Measurements from ENCODE around the gene ALDH9A1. TPM values are rescaled to one million over a fixed set of nuclear protein-coding genes. Genes with fewer than 3 reads are reported as not detected.

ALDH9A1 gene
- total and polyA plus RNA-seq, 4 donors = 32.8 to 76.3 (median 51.1) TPM

DNA sequence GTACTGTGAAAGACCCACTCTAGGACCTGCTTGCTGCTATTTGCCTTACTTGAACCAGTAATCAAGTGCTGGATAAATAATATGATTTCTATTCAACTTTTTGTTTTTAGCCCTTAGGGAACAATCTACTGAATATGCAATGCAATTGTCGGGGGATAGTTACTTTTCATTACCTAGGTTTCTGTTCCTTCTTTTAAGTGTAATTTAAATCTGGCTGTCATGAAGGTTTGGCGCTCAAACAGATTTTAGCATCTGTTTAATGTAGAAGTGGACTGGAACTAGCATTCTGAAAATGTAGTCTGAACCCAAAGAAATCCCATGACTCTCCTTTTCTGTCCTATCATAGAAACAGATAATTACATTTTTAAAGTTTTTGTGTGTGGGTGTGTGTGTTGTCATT lies 62.5 kb downstream of the ALDH9A1 start:
- ATAC-seq (ENCODE audit: insufficient read depth, low FRiP score) = no peak
- Histone ChIP-seq H3K27ac (ENCODE audit: low read depth in 1 of 2, low read length in 1 of 2) (no peak overlapping the region), H3K4me1 (ENCODE audit: control insufficient read depth in 5 of 5, insufficient read depth in 5 of 5, low read length in 5 of 5) (peaks cover 5 to 38% (median 28%) of the 10 kb centered on the region in 5 donors), H3K9me3 (ENCODE audit: control insufficient read depth in 4 of 4, insufficient read depth in 3 of 4, low read length in 3 of 4) (no peaks in the 10 kb centered on the region), H3K4me3 (no peak overlapping the region), H3K9ac (ENCODE audit: insufficient read depth in 1 of 2, low read length in 2 of 2) (no peak overlapping the region), H3K27me3 (ENCODE audit: control insufficient read depth in 3 of 3, insufficient read depth in 3 of 3, low read length in 2 of 3) (no peaks in the 10 kb centered on the region), H3K36me3 (ENCODE audit: control insufficient read depth in 4 of 4, insufficient read depth in 4 of 4, low read length in 4 of 4) (peaks cover 0 to 3% (median 0%) of the 10 kb centered on the region in 4 donors)
- WGBS, 2 donors = 50 to 71% methylated on average over 2 of the region's 2 CpGs
- no peak for DNase-seq
- TF ChIP-seq, protein P1, sequence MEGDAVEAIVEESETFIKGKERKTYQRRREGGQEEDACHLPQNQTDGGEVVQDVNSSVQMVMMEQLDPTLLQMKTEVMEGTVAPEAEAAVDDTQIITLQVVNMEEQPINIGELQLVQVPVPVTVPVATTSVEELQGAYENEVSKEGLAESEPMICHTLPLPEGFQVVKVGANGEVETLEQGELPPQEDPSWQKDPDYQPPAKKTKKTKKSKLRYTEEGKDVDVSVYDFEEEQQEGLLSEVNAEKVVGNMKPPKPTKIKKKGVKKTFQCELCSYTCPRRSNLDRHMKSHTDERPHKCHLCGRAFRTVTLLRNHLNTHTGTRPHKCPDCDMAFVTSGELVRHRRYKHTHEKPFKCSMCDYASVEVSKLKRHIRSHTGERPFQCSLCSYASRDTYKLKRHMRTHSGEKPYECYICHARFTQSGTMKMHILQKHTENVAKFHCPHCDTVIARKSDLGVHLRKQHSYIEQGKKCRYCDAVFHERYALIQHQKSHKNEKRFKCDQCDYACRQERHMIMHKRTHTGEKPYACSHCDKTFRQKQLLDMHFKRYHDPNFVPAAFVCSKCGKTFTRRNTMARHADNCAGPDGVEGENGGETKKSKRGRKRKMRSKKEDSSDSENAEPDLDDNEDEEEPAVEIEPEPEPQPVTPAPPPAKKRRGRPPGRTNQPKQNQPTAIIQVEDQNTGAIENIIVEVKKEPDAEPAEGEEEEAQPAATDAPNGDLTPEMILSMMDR (IDR thresholded peaks at IDR 0.05; ENCODE audit: control extremely low read depth, extremely low read depth) = no peak

DNA sequence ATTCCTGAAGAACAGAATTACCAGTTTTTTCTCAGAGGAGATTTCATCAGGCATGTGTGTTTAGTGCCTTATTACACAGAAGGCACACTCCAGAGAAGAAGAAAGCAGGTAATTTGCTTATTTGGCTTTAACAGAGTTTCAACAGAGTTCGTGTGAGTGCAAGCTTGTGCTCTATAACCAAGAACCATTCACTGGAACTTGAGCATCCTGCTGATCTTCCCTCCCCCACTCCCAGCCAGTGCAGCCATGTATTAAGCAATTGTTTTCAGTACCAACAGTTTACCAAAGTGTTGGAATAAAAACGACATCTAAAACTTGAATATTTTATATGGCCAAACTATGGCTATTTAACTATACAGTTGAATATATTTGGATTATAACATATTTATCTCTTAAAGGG lies 63.0 kb downstream of the ALDH9A1 start:
- no peak overlapping the region for H3K4me3 ChIP-seq
- H3K9me3 ChIP-seq (ENCODE audit: control insufficient read depth in 4 of 4, insufficient read depth in 3 of 4, low read length in 3 of 4) = no peaks in the 10 kb centered on the region
- DNase-seq = no peak
- peaks cover 4 to 38% (median 24%) of the 10 kb centered on the region in 5 donors for H3K4me1 ChIP-seq (ENCODE audit: control insufficient read depth in 5 of 5, insufficient read depth in 5 of 5, low read length in 5 of 5)
- TF ChIP-seq, protein P1 (IDR thresholded peaks at IDR 0.05; ENCODE audit: control extremely low read depth, extremely low read depth) = no peak
- peaks cover 0 to 3% (median 0%) of the 10 kb centered on the region in 4 donors for H3K36me3 ChIP-seq (ENCODE audit: control insufficient read depth in 4 of 4, insufficient read depth in 4 of 4, low read length in 4 of 4)
- H3K27ac ChIP-seq (ENCODE audit: low read depth in 1 of 2, low read length in 1 of 2) = no peak overlapping the region
- 28 to 29% methylated on average over 2 of the region's 2 CpGs for WGBS, 2 donors
- no peaks in the 10 kb centered on the region for H3K27me3 ChIP-seq (ENCODE audit: control insufficient read depth in 3 of 3, insufficient read depth in 3 of 3, low read length in 2 of 3)
- no peak overlapping the region for H3K9ac ChIP-seq (ENCODE audit: insufficient read depth in 1 of 2, low read length in 2 of 2)
- no peak for ATAC-seq (ENCODE audit: insufficient read depth, low FRiP score)

DNA sequence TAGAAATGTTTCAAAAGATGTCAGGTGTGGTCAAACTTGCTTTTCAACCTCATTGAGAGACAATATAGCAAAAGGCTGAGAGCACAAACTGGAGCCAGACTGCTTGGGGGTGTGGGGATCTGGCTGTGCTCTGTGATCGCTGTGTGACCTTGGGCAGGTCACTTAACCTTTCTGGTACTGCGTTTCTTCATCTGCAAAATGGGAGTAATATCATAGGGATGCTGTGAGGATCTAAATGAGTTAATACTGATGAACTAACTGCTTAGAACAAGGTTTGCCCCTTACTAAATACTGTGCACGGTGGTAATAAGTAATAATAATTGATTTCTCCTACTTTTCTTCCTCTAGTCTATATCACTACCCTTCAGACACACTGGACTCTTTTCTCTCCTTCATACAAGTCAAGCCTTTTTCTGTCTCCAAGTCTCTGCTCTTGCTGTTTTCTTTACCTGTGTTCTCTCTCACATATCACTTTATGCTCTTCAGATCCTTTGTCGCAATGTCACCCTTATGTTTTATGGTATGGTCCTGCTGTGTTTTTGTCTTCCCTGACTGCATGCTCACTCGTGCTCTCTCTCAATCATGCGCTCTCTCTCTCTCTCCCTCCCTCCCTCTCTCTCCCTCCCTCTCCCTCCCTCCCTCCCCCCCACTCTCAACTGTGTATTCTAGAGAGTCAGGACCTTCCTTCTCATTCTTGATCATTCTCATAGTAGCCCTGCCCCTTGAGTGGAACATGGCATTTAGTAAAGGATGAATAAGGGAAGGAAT lies 64.0 kb downstream of the ALDH9A1 start:
- no peak overlapping the region for H3K9ac ChIP-seq (ENCODE audit: insufficient read depth in 1 of 2, low read length in 2 of 2)
- TF ChIP-seq, protein P1 (IDR thresholded peaks at IDR 0.05; ENCODE audit: control extremely low read depth, extremely low read depth) = no peak
- H3K9me3 ChIP-seq (ENCODE audit: control insufficient read depth in 4 of 4, insufficient read depth in 3 of 4, low read length in 3 of 4) = no peaks in the 10 kb centered on the region
- no peaks in the 10 kb centered on the region for H3K27me3 ChIP-seq (ENCODE audit: control insufficient read depth in 3 of 3, insufficient read depth in 3 of 3, low read length in 2 of 3)
- no peak for DNase-seq
- 76 to 85% methylated on average over 6 of the region's 6 CpGs for WGBS, 2 donors
- H3K27ac ChIP-seq (ENCODE audit: low read depth in 1 of 2, low read length in 1 of 2) = no peak overlapping the region
- peaks cover 4 to 38% (median 22%) of the 10 kb centered on the region in 5 donors for H3K4me1 ChIP-seq (ENCODE audit: control insufficient read depth in 5 of 5, insufficient read depth in 5 of 5, low read length in 5 of 5)
- H3K36me3 ChIP-seq (ENCODE audit: control insufficient read depth in 4 of 4, insufficient read depth in 4 of 4, low read length in 4 of 4) = no peaks in the 10 kb centered on the region
- ATAC-seq (ENCODE audit: insufficient read depth, low FRiP score) = no peak
- no peak overlapping the region for H3K4me3 ChIP-seq

Data from lung (tissue), 12 donors.